GM19351 (cell line): ENCODE measurements around the gene GOLGA6D.
"Not testable (repeated sequence)": the region's sequence is repeated elsewhere in the genome, so short reads cannot be mapped to it uniquely, and the experiment has no call there.

Source experiments
- ATAC-seq: cut with Tn5 transposase; IDR thresholded peaks from one replicate; pipeline ENCODE4 v1.9.1; 2021; ENCODE audit warnings: mild to moderate bottlenecking, moderate library complexity; ENCODE audit not compliant: unreplicated experiment

Gene GOLGA6D

DNA sequence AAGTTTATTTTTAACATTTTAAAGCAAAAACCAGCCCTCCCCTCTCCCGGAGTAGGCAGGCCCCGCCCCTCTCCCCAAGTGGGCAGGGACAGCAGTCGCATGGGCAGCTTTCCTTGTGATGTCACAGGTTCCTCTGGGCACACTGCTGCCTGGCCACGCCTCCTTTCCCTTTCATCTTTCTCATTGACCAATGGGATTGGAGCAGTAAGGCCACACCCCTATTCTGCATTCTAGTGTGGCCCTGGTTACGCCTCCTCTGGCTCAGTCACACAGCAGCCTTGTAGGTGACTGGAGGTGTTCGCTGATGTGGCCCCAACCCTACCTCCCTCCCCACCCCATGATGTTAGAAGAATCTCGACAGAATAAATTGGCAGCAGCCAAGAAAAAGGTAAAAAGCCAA lies at the start of gene GOLGA6D:
Gene GOLGA6D, plus strand, starts transcription at position 264 of the 400 bp plus-strand sequence. Its CDS starts 41 bp downstream, at position 305.
- not testable (repeated sequence) for ATAC-seq

DNA sequence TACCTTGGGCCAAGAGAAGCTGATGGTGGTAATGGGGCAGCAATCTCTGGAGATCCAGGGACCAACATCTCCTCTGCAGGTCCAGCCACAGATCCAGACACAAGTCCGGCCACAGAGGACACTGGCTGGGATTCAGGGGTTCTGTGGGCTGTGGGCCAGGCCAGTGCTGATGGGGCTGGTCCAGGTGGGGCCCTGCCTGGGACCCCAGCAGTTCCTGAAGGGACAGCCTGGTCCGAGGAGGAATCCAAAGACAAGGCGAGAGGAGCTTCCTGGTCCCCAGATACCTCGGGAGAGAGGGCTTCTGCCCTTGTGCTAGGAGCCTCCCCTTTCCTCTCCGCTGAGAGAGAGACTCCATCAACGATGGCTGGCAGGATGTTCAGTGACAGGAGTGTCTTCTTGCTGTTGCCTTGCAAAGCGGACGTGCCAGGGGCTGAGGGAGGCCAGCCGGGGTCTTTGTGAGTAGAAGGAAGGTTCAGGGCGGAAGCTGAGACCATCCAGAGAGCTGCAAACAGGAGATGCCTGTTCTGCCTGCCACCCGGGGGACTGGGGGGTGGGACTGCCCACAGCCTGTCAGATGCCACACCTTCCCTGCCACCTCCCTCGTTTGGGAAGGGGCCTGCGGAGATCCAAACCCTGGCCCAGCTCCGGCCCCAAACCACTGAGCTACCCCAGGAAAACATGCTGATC lies 49.0 kb upstream of the GOLGA6D start:
- no peak for ATAC-seq

DNA sequence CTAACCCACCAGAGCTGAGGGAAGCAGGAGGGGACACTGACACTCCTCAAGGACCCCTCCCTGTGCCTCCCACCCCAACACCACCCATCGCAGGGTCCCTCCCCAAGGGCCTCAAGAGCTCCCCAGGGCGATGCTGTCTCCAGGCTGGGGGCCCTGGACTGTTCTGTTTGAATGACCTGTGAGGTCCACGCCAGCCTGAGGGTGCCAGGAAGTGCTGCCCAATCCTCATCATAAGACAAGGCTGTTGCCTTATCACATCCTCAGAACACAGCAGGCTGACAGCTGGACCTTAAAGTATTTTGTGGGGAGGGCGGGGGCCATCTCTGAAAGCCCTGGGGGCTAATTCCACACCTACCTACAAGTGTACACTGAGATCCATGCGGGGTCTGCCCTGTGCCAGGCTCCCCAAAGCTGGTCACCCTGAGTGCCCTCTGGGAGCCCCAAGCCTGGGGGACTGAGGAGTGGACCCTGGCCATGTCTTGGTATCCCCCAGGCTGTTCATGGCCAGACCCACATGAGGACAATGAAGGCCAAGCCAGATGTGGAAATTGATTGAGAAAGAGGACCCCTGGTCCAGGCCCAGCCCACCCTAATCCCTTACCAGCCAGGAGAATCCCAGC lies 48.3 kb upstream of the GOLGA6D start:
- no peak for ATAC-seq

- no peak for ATAC-seq
Observed at GRCh38 chr15:75235051-75235673, 47.5 kb upstream of the GOLGA6D start.

GRCh38 chr15:75235760-75236729 lies 46.6 kb upstream of the GOLGA6D start:
- no peak for ATAC-seq

DNA sequence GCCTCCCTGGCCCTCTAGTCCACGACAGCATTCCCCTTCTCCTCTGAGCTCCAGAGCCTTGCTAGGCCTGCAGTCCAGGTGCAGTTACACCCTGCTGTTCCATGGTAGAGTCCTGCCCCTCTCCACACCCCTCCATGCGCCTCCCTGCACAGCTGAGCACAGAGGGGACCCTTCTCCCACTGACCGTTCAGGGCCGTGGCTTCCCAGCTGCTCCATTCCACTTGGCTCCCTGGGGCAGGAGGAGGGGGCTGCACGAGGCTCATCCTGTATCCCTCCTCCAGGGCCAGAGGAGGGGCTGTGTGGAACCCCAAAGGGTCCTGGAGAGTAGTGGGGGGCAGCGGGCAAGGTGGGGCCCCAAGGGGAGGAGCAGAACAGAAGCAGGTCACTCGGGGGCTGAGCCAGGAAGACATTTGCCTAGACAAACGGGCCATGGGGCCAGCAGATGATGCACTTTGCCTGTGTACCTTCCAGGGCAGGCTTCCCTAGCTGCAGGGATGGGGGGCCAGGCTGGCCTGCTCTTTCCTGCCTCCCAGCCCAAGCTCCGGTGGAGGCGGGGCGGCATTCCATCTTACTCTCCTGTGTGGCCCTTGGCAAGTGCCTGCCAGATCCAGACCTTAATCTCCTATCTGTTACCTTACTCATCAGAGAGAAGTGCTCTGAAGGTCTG lies 45.2 kb upstream of the GOLGA6D start:
- ATAC-seq, result no peak

DNA sequence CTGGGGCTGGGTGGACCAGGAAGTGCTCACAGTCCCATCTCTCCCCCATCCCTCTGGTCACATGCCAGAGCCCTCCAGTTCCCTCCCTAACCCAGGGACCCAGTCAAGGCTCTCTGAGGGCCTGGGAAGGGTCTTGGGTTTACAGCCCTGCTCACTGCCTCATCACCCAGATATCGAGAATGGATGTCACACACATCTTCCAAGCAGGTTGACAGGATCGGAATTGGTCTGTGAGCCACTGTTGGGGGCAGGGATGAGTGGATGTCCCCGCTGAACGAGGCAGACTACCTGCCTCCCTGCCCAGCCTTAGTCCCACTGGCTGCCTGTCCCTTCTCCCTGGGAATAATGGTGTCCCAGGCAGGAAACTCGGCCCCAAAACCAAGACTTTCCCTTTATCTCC lies 44.5 kb upstream of the GOLGA6D start:
- ATAC-seq, result no peak

GRCh38 chr15:75245741-75246140 lies 36.9 kb upstream of the GOLGA6D start:
- ATAC-seq, result not testable (repeated sequence)

DNA sequence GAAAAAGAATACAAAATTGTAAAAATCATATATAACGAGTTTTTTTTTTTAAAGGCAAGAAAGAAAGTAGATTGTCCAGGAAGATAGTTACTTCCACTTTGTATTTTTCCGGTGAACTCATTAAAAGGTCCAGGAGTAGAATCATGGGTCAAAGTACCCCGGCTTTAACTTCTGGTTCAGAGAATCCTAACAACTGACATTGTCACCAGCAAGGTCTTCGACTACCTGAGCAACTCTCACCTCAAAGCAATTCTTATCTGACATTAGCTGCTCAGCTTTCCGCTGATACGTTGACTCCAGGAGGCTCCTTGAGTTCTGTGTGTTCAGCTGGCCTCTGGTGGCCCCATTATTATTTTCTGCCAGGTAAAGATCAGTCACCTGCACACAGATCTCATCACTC lies 33.6 kb upstream of the GOLGA6D start:
- not testable (repeated sequence) for ATAC-seq

DNA sequence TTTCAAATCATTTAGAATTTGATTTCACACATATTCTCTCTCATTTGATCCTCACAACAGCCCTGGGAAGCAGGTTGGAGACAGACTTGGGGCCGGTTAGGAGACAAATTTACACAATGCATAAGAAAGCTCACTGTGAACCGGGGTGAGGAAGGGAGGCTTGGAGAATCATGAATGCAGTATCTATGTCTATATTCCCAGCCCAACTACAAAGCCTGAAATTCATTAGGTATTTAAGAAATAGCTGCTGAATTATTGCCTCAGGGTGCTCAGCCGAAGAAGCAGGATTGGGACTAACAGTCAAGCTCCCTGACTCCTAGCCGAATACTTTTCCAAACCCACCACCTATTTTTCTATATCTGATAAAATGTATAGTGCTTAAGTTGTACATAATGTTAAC lies 32.9 kb upstream of the GOLGA6D start:
- ATAC-seq, result no peak

- ATAC-seq, result not testable (repeated sequence)
Observed at GRCh38 chr15:75251343-75251742, 31.3 kb upstream of the GOLGA6D start.

GRCh38 chr15:75252285-75252684 lies 30.4 kb upstream of the GOLGA6D start:
- ATAC-seq, result not testable (repeated sequence)

GRCh38 chr15:75258034-75258433 lies 24.6 kb upstream of the GOLGA6D start, which contains the start of gene GOLGA6C:
Gene GOLGA6C (plus strand): TSS chr15:75258334. CDS start chr15:75258599, 265 bp downstream.
- ATAC-seq, result not testable (repeated sequence)

DNA sequence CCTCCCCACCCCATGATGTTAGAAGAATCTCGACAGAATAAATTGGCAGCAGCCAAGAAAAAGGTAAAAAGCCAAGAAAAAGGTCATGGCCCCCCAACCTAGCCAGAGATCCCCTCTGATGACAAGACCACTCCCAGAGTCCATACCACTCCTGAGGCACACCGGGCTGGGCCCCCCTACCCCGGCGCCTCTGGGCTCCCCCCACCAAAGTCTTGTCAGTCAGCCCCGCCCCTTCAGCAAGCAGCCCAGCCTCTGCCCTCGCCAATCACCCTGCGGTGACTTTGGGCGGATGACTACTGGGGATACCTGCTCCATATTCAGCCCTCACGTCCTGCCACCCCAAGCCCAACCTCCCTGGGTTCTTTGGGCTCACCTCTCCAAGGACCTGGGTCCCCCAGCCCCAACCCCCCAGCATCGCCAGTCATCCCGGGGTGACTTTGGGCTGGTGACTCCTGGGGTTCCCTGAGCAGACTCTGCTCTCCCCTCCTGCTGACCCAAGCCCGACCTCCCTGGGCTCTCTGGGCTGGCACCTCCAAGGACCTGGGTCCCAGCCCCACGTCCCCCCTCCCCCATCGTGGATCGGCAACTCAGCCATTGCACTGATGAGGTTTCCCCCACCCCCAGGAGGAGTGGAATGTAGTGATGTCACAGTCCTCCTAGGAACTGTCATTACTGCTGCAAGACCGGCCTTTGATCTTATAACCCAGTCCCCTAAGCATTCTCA lies 23.9 kb upstream of the GOLGA6D start:
- not testable (repeated sequence) for ATAC-seq

- ATAC-seq, result not testable (repeated sequence)
Observed at GRCh38 chr15:75259873-75260272, 22.8 kb upstream of the GOLGA6D start.

- not testable (repeated sequence) for ATAC-seq
Observed at GRCh38 chr15:75273751-75274359, 8.8 kb upstream of the GOLGA6D start.

GRCh38 chr15:75274509-75275107 lies 8.0 kb upstream of the GOLGA6D start:
- ATAC-seq, result peak; percentile 67

DNA sequence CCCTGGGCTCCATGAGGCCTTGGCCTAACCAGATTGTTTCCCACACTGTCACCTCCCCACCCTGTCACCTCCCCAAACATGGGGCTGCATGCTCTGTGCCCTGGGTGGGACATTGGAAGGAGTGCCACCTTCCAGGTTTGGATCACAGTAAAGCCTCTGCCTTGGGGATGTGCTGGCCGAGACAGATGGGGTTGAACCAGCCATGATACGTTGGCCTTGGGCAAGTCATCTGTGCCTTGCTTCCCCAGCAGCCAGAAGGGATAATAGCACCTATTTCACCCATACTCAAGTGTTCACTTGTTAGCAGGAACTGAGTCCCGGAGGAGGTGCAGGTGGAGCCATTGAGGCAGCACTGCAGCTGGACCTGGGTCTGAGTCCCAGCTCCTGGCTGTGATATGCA lies 7.0 kb upstream of the GOLGA6D start:
- not testable (repeated sequence) for ATAC-seq

- not testable (repeated sequence) for ATAC-seq
Observed at GRCh38 chr15:75278497-75278896, 4.1 kb upstream of the GOLGA6D start.
